GM18526 (cell line): ENCODE data around the gene ALDH1L1.
A peak's percentile ranks its signal among the peaks of the same experiment; 100 is the strongest.

Experiments
- POLR2A ChIP-seq: IDR thresholded peaks from 3 replicates; pipeline ENCODE4 v1.6.1; 2011; ENCODE audit not compliant: insufficient read length; ENCODE audit errors: extremely low read depth

The ALDH1L1 gene

GRCh38 chr3:126103121-126104027, 77.0 kb downstream of the ALDH1L1 start:
- no peak for TF ChIP-seq POLR2A

GRCh38 chr3:126102530-126102951, 77.8 kb downstream of the ALDH1L1 start:
- TF ChIP-seq POLR2A: no peak

GRCh38 chr3:126102011-126102410, 78.4 kb downstream of the ALDH1L1 start:
- TF ChIP-seq POLR2A: no peak

- no peak for TF ChIP-seq POLR2A
These were observed 78.8 kb downstream of the ALDH1L1 start for GRCh38 chr3:126101521-126101982.

- TF ChIP-seq POLR2A: no peak
These were observed 79.6 kb downstream of the ALDH1L1 start for GRCh38 chr3:126100634-126101301.

GRCh38 chr3:126100269-126100633, 80.1 kb downstream of the ALDH1L1 start:
- TF ChIP-seq POLR2A: no peak

GRCh38 chr3:126098391-126098858, 82.0 kb downstream of the ALDH1L1 start:
- no peak for TF ChIP-seq POLR2A

- no peak for TF ChIP-seq POLR2A
These were observed 82.6 kb downstream of the ALDH1L1 start for GRCh38 chr3:126097801-126098200.

- TF ChIP-seq POLR2A: no peak
These were observed 92.7 kb downstream of the ALDH1L1 start for GRCh38 chr3:126087552-126088175.

- TF ChIP-seq POLR2A: no peak
These were observed 94.5 kb downstream of the ALDH1L1 start for GRCh38 chr3:126085841-126086240.

GRCh38 chr3:126085276-126085675, 95.1 kb downstream of the ALDH1L1 start:
- no peak for TF ChIP-seq POLR2A

- no peak for TF ChIP-seq POLR2A
These were observed 95.6 kb downstream of the ALDH1L1 start for GRCh38 chr3:126084768-126085180.

- TF ChIP-seq POLR2A: peak; percentile 69
These were observed 96.2 kb downstream of the ALDH1L1 start, which contains the start of gene SLC41A3 for GRCh38 chr3:126083913-126084767. SLC41A3 (minus strand) TSS chr3:126084124; CDS start chr3:126068219, 15,905 bp downstream.

- TF ChIP-seq POLR2A: no peak
These were observed 96.9 kb downstream of the ALDH1L1 start for GRCh38 chr3:126083511-126083912.

- TF ChIP-seq POLR2A: no peak
These were observed 97.3 kb downstream of the ALDH1L1 start for GRCh38 chr3:126083138-126083445.
